Suppressor macrophage treated with lipopolysaccharide for 4 hours (primary cell): Measurements from ENCODE around the gene GPRIN1.
"Not testable (repeated sequence)": the region's sequence is repeated elsewhere in the genome, so short reads cannot be mapped to it uniquely, and the experiment has no call there.

Source experiments
- DNase-seq: peaks from one replicate; pipeline ENCODE4 v3.0.0-alpha.2; 2020

The GPRIN1 gene

GRCh38 chr5:176565760-176566288 is 44.1 kb downstream of the GPRIN1 start:
- DNase-seq: no peak

DNA sequence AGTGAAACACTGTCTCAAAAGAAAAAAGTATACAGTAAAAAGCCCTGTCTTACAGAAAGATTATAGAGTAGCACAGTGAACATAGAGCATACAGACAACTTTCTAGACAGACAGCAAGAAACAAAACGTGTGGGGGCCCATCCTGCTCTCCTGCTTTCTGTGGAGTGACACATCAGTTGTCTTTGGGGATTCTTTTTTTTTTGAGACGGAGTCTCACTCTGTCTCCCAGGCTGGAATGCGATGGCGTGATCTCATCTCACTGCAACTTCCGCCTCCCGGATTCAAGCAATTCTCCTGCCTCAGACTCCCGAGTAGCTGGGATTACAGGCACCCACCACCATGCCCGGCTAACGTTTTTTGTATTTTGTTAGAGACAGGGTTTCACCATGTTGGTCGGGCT is 46.0 kb downstream of the GPRIN1 start:
- DNase-seq: no peak

- DNase-seq: no peak
Measured at GRCh38 chr5:176562189-176562588, 47.8 kb downstream of the GPRIN1 start.

- DNase-seq: no peak
Measured at GRCh38 chr5:176561259-176561658, 48.7 kb downstream of the GPRIN1 start.

- DNase-seq: no peak
Measured at GRCh38 chr5:176560364-176560763, 49.6 kb downstream of the GPRIN1 start.

- DNase-seq: no peak
Measured at GRCh38 chr5:176559683-176560082, 50.3 kb downstream of the GPRIN1 start.

GRCh38 chr5:176557846-176558245 is 52.1 kb downstream of the GPRIN1 start:
- DNase-seq: no peak

DNA sequence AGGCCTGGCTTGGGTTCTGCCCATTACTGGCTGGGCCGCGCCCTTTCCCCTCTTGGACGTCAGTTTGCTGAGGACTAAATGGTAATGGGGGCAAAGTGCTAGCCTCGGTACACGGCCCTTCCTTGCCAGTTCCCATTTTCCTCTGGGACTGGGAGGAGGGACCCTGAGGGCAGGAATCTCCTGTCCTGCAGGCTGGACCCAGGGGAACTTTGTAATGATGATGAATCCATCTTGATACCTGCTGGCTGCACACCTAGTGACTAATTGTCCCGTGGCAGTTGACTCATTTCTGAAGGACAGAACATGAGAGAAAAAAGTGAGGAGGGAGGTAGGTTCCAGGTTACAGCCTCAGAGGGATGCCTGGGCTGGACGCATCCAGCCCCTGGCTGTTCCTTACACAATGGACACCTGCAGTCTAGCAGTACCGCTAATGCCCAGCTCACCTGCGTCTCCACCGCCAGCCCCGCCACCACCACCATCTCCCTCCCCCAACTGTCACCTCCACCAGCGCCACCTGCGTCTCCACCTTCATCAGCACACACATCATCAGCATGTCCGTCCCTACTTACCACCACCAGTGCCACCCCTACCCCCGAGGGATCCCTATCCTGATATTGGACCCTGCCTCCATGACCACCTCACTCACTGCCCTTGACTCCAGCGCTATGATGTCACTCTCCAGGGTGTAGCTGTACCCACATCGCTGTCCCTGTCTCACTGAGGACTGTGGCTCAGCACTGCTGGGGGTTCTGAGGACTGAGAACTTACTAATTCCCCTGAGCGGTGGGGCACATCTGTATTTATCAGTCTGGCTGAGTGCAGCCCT is 56.5 kb downstream of the GPRIN1 start:
- no peak for DNase-seq

GRCh38 chr5:176552332-176552869 is 57.6 kb downstream of the GPRIN1 start:
- no peak for DNase-seq

DNA sequence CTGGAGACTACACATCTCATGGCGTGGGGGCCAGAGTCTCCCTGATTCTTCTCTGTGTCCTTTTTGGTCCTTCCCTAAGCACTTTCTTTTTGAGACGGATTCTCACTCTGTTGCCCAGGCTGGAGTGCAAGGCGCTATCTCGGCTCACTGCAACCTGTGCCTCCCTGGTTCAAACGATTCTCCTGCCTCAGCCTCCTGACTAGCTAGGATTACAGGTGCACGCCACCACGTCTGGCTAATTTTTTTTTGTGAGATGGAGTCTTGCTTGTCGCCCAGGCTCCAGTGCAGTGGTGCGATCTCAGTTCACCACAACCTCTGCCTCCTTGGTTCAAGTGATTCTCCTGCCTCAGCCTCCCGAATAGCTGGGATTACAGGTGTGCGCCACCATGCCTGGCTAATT is 59.0 kb downstream of the GPRIN1 start:
- not testable (repeated sequence) for DNase-seq

- DNase-seq: peak; percentile 40
Measured at GRCh38 chr5:176550275-176550831, 59.6 kb downstream of the GPRIN1 start.

- DNase-seq: no peak
Measured at GRCh38 chr5:176549871-176550270, 60.1 kb downstream of the GPRIN1 start.

DNA sequence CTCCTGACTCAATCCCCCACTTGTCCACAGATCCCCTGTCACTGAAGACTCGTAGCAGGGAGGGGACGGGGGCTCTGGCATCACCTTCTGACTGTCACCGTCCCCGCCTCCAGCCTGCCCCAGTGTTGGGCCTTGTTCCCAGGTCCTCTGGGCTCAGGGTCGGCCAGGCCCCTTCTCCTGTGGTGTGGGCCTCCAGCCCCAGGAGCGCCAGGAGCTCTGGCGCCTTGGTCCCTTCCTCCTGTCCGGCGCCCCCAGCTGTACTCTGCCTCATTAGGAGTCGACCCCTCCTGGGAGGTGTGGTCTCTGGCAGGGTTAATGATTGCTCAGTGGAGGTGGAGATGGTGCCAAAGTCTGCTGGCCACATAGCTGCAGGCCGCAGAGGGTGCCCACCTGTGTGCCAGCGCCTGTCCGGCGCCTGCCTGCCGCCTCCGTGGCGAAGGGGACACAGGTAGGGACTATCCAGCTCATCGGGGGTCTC is 61.0 kb downstream of the GPRIN1 start, which contains the start of gene CDHR2:
CDHR2 (plus strand) TSS at position 376 of the 478 bp plus-strand sequence. CDS start 16,011 bp downstream, outside the sequence.
- DNase-seq: no peak

DNA sequence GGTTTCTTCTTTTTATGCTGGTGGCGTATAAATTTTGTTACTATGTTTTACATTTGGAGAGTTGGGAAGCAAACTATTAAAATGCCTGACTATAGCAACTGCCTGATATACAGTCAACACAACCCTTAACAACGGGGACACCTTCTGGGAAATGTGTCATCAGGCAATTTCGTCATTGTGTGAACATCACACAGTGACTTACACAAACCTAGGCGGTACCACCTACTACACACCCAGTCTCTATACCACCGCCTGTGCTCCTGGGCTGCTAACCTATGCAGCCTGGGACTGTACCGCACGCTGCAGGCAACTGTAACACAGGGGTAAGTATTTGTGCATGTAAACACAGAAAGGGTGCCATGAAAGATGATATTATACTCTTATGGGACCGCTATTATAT is 62.2 kb downstream of the GPRIN1 start:
- peak; percentile 34 for DNase-seq
